Caco-2 (cell line): ENCODE measurements around the gene PTPRN2. TPM values are rescaled to one million over a fixed set of nuclear protein-coding genes. Genes with fewer than 3 reads are reported as not detected.

Experiments
- BruUV-seq: library from RNA; stranded (reverse); fragments of 400-500 nt; replicated peaks from 2 replicates; lab custom pipeline; 2021; lab: Mats Ljungman, UMichigan
- CTCF ChIA-PET: fragments of 300-600 bp; sonication (Branson Sonifier 250); formaldehyde crosslinking; loops from one replicate; lab custom pipeline; 2022; ENCODE audit warnings: antibody characterized with exemption; lab: Charles Lee
- POLR2A ChIA-PET: fragments of 300-600 bp; sonication (Branson Sonifier 250); formaldehyde crosslinking; loops from one replicate; lab custom pipeline; 2022; ENCODE audit warnings: antibody characterized with exemption; lab: Charles Lee
- DNase-seq, 2 experiments: peaks; one replicate each; pipeline versions ENCODE4 v3.0.0 to v3.0.0-alpha.2; 2020 to 2022
- H3K27me3 ChIP-seq: replicated peaks from 2 replicates; pipeline ENCODE4 v1.6.0; 2011; ENCODE audit warnings: low read length; ENCODE audit not compliant: control insufficient read depth, insufficient read depth
- H3K36me3 ChIP-seq: 2 replicates; pipeline ENCODE4 v1.5.1; 2011; ENCODE audit warnings: low read length; ENCODE audit not compliant: control insufficient read depth, insufficient read depth
- H3K4me1 ChIP-seq: fragments of 250-450 bp; sonication (Bioruptor Pico); 2 replicates; pipeline ENCODE4 v1.5.1; 2020; ENCODE audit warnings: mild to moderate bottlenecking
- H3K4me3 ChIP-seq: 2 replicates; pipeline ENCODE4 v1.5.1; 2011; ENCODE audit warnings: low read depth, mild to moderate bottlenecking, control low read depth, low read length
- H3K9me3 ChIP-seq: fragments of 250-450 bp; sonication (Bioruptor Pico); 2 replicates; pipeline ENCODE4 v1.5.1; 2020; ENCODE audit warnings: mild to moderate bottlenecking, moderate library complexity
- H3K27ac Mint-ChIP-seq: one replicate; pipeline ENCODE4 v1.8.0; 2022; ENCODE audit warnings: mixed read lengths; ENCODE audit not compliant: unreplicated experiment
- H3K27me3 Mint-ChIP-seq: one replicate; pipeline ENCODE4 v1.8.0; 2022; ENCODE audit warnings: mixed read lengths; ENCODE audit not compliant: insufficient read depth, unreplicated experiment
- H3K36me3 Mint-ChIP-seq: one replicate; pipeline ENCODE4 v1.8.0; 2022; ENCODE audit warnings: mild to moderate bottlenecking, mixed read lengths; ENCODE audit not compliant: insufficient read depth, unreplicated experiment
- H3K4me1 Mint-ChIP-seq: one replicate; pipeline ENCODE4 v1.8.0; 2022; ENCODE audit warnings: low read depth, mixed read lengths; ENCODE audit not compliant: unreplicated experiment
- H3K4me3 Mint-ChIP-seq: one replicate; pipeline ENCODE4 v1.8.0; 2022; ENCODE audit warnings: mild to moderate bottlenecking, moderate library complexity, mixed read lengths; ENCODE audit not compliant: unreplicated experiment
- H3K9me3 Mint-ChIP-seq: one replicate; pipeline ENCODE4 v1.8.0; 2022; ENCODE audit warnings: mixed read lengths; ENCODE audit not compliant: unreplicated experiment
- CTCF ChIP-seq, 2 experiments: fragments of 200-600 bp in 1 of 2; IDR thresholded peaks; 1 replicate in 1 of 2; 2 replicates in 1 of 2; pipeline versions ENCODE4 v1.5.1 to v1.8.0; 2011 to 2022; ENCODE audit warnings: antibody characterized with exemption in 1 of 2, control low read depth in 1 of 2, inconsistent platforms in 1 of 2, low read depth in 1 of 2, low read length in 1 of 2, mild to moderate bottlenecking in 1 of 2, moderate library complexity in 1 of 2; ENCODE audit not compliant: insufficient read depth in 1 of 2, severe bottlenecking in 1 of 2, unreplicated experiment in 1 of 2
- intact Hi-C: fragments of 100-400 bp; cut with micrococcal nuclease; formaldehyde crosslinking; loops from one replicate; pipeline ENCODE4 v1.10.0; 2022; ENCODE audit not compliant: unreplicated experiment
- total RNA-seq: library from RNA; stranded (reverse); gene quantifications from 2 replicates; pipeline ENCODE4 v1.2.3, GENCODE V29; 2022

The PTPRN2 gene
- total RNA-seq, 1 experiment from 2014 or later: 1.4 TPM

DNA sequence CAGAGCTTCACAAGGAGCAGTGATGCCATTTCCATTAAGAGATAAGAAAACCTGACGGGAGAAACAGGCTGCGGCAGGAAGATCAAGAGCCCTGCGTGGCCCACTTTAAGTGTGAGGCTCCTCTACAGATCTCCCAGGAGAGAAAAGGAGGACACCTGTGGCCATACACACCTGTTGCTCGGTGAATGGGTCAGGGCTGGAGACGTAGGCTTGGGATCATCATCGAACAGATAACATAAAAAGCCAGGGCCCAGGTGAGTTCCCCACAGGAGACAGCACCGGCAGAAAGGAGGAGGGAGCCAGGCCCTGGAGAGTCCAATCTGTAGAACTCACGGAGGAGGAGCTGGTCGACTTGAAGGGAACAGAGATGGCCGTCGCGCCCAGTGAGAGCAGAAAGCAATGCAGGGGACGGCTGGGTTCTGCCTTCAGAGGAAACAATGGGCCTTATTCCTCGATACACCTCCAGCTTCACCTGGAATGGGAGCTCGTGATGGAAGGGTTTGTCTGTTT is 694.0 kb downstream of the PTPRN2 start:
- H3K9me3 ChIP-seq: no peaks in the 10 kb centered on the region
- DNase-seq: no peak
- TF ChIP-seq CTCF (IDR thresholded peaks at IDR 0.05; ENCODE audit: insufficient read depth in 1 of 2, low read depth in 1 of 2, low read length in 1 of 2, severe bottlenecking in 1 of 2, unreplicated experiment in 1 of 2): no peak
- BruUV-seq: no TSS peak
- ChIA-PET POLR2A (no interaction called here), CTCF (no interaction called here)
- H3K4me3 ChIP-seq: no peak overlapping the region
- H3K4me1 ChIP-seq: no peaks in the 10 kb centered on the region
- peaks cover 24% of the 10 kb centered on the region for H3K9me3 Mint-ChIP-seq
- H3K4me3 Mint-ChIP-seq: no peak overlapping the region
- H3K27me3 Mint-ChIP-seq: peaks cover 3% of the 10 kb centered on the region
- H3K27me3 ChIP-seq: no peaks in the 10 kb centered on the region
- H3K36me3 Mint-ChIP-seq: no peaks in the 10 kb centered on the region
- H3K27ac Mint-ChIP-seq: no peak overlapping the region
- no peaks in the 10 kb centered on the region for H3K36me3 ChIP-seq
- no peaks in the 10 kb centered on the region for H3K4me1 Mint-ChIP-seq
- intact Hi-C loops: no loop called here

DNA sequence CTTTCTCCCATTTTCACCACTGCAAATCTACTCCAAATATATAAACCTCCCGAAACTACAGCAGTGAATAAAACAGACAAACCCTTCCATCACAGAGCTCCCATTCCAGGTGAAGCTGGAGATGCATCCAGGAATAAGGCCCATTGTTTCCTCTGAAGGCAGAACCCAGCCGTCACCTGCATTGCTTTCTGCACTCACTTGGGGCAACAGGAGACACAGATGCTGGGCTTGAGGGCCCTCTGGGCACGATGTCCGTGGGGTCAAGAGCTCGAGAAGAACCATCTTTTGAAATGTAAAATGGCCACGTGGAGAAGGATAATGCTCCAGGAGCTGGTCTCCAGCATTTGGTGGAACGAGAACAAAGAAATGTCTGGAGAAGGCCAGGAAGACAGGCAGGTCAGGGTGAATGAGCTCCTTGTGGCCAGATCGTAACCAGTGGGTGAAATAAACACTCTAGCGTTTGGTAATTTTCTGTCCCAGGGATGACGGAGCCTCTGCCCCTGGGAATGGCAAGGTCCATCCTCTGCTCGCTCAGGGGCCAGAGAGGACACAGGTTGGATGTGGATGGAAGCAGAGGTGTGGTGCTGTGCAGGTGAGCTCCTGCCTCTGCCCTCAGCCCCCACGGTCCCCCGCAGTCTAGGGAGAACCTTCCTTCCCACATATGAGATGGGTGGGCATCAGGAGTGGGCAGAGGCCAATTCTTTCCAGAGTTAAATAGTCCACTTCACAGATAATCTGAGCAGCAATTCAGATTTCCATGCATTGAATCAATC is 694.7 kb downstream of the PTPRN2 start:
- no peak overlapping the region for H3K4me3 Mint-ChIP-seq
- H3K9me3 Mint-ChIP-seq: peaks cover 24% of the 10 kb centered on the region
- H3K27ac Mint-ChIP-seq: no peak overlapping the region
- TF ChIP-seq CTCF (IDR thresholded peaks at IDR 0.05; ENCODE audit: insufficient read depth in 1 of 2, low read depth in 1 of 2, low read length in 1 of 2, severe bottlenecking in 1 of 2, unreplicated experiment in 1 of 2): no peak
- no TSS peak for BruUV-seq
- H3K4me1 Mint-ChIP-seq: no peaks in the 10 kb centered on the region
- Histone ChIP-seq H3K36me3 (no peaks in the 10 kb centered on the region), H3K9me3 (no peaks in the 10 kb centered on the region), H3K4me1 (no peaks in the 10 kb centered on the region), H3K27me3 (no peaks in the 10 kb centered on the region), H3K4me3 (no peak overlapping the region)
- no peak for DNase-seq
- CTCF ChIA-PET: no interaction called here
- peaks cover 3% of the 10 kb centered on the region for H3K27me3 Mint-ChIP-seq
- H3K36me3 Mint-ChIP-seq: no peaks in the 10 kb centered on the region
- intact Hi-C loops: no loop called here
- POLR2A ChIA-PET: no interaction called here

DNA sequence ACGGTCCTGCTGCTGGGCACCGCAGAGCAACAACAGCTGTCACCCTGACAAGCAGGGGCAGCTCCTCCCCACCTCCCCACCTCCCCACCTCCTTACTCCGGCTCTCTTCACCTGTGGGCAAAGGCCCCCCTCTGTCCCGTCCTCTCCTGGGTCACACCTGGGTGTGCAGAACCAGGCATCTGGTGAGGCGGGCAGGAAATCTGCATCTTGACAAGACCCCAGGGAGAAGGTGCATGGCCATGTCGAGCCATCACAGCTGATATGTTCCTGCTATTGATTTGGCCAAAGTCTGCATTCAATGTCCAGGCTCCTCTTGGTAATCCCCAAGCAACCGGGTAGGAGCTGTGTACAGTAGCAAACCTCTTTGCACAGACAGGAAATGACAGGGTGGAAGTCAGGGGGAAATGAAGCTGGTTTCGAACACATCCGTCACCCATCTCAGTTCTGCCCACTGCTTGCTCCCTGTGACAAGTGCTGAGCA is 696.7 kb downstream of the PTPRN2 start:
- DNase-seq: no peak
- Histone ChIP-seq H3K9me3 (no peaks in the 10 kb centered on the region), H3K4me1 (no peaks in the 10 kb centered on the region), H3K36me3 (no peaks in the 10 kb centered on the region), H3K4me3 (no peak overlapping the region), H3K27me3 (no peaks in the 10 kb centered on the region)
- H3K4me1 Mint-ChIP-seq: no peaks in the 10 kb centered on the region
- BruUV-seq: no TSS peak
- no peak overlapping the region for H3K4me3 Mint-ChIP-seq
- H3K27ac Mint-ChIP-seq: no peak overlapping the region
- peaks cover 24% of the 10 kb centered on the region for H3K9me3 Mint-ChIP-seq
- ChIA-PET CTCF (no interaction called here), POLR2A (no interaction called here)
- no peaks in the 10 kb centered on the region for H3K36me3 Mint-ChIP-seq
- intact Hi-C loops: no loop called here
- H3K27me3 Mint-ChIP-seq: peaks cover 3% of the 10 kb centered on the region
- no peak for TF ChIP-seq CTCF (IDR thresholded peaks at IDR 0.05; ENCODE audit: insufficient read depth in 1 of 2, low read depth in 1 of 2, low read length in 1 of 2, severe bottlenecking in 1 of 2, unreplicated experiment in 1 of 2)
